Measurements from ENCODE around the gene CXCR4.

CXCR4 gene

GRCh38 chr2:136117909-136118818, at the start of gene CXCR4:
CXCR4 (minus strand) TSS chr2:136118149; CDS start chr2:136118060, 89 bp downstream.
- no peak for DNase-seq

GRCh38 chr2:136164280-136164776, 46.4 kb upstream of the CXCR4 start:
- no peak for DNase-seq

DNA sequence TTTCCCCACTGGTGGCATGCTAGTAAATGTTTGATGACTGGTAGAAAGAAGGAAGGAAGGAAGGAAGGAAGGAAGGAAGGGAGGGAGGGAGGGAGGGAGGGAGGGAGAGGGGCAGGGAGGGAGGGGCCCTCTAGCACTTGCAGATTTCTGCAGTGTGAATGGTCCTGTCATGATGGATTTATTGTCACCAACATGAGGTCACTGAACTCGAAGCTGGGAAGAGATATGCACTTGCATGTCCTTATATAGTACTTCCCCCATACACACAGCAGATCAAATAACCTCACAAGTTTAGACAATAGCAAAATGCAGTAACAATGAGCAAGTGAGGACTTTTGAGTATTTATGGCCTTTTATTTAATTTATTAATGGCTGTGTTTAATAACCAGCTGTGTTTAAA, 44.5 kb upstream of the CXCR4 start:
- DNase-seq, result no peak

DNA sequence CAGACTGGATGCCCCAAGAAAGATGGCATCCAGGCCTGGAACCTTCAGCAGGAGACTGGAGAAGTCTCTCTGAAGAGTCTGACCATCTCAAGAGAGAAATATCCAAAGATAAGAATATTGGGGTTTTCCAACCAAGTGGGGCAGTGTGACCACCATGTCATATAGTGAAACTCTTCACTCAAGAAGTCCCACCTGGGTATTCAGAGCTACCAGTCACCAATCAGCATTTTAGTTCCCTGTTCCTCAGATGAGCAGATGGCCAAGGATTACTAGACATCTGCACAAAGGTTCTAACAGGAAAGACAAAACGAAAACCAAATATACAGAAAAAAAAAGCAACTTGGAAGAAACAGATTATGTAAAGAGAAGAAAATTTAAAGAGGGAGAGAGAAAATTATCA, 38.5 kb upstream of the CXCR4 start:
- no peak for DNase-seq

GRCh38 chr2:136154384-136154783, 36.4 kb upstream of the CXCR4 start:
- no peak for DNase-seq

- DNase-seq, result no peak
These were observed 33.3 kb upstream of the CXCR4 start for GRCh38 chr2:136151021-136151971.

DNA sequence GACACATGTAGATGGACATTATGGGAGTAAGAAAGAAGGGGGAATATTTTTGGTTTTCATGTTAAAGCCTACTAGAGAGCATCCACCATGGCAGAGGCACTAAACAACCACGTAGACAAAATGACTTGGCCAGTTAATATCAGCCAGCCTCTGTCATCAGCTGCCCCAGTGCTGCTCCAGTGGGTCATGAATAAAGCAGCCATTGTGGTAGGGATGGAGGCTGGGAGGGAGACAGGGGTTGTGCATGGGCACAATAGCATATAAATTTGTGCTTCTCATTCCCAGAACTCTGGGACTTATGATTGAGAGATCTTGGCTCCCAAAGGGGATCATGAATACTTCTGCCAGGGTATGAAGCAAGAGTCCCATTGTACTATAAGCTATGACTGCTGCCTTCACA, 31.1 kb upstream of the CXCR4 start:
- no peak for DNase-seq

DNA sequence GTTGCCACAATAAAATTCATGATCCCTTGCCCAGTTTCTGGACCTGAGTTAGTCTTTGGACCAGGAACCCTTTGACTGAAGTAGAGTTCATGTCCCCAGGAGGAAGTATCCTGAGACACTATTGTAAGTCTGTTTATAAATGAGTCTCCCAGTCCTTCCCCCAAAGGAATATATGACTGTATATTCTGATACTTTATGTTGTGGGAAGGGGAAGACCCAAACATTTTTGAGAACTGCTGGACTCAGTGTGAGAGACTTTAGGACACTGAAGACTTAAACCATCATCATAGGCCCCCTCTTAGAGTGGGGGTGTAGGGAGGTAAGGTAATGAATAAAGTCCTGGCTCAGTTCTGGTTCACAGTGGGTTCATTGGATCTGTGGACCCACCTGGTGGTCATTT, 28.6 kb upstream of the CXCR4 start:
- DNase-seq, result no peak

GRCh38 chr2:136143603-136144451, 25.9 kb upstream of the CXCR4 start:
- no peak for DNase-seq

DNA sequence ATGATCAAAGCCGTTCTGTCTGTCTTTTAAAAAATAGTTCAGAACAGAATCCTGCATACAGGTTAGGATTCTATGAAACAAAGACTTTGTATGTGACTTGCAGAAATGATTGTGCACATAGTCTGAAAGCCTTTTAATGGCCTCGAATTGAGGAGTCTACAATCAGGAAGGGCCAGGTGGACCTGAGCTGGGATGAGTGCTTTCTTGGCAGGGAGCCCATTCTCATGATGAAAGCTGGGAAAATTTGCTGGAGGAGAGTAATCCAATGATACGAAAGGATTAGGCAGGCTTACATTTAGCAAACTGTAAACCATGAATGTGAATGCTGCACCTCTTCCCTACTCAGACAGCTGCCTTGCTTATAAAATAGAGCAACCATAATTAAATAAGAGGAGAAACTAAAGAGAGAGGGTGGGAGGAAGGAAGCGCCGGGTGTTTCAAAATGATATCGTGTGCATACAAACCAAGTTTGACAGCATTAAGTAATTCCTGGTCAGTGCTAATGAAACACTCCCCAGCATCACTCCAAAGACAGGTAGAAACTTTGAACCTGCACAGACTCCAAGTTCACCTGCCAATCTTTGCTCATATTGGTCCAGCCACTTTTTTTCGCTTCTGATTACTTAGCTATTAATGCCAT, 23.7 kb upstream of the CXCR4 start:
- DNase-seq, result no peak

DNA sequence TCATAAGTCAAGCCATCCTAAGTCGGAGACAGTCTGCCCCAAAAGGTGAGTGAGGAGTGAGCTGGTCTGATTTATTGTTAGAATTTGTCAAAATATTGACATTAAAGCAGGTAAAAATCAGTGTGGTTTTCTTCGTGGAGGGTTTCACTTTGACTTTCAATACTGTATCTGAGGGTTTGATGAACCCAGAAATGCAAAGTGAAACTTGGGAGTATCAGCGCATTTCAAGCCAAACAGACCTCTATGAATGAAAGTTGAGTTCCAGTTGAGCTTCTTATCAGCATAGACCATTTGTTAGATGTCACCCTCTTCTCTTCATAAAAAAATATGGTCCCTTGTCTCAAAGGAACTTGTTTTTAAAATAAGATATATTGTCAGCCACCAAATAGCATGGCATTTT, 21.7 kb upstream of the CXCR4 start:
- DNase-seq, result no peak

- no peak for DNase-seq
These were observed 20.0 kb upstream of the CXCR4 start for GRCh38 chr2:136137982-136138381.

- no peak for DNase-seq
These were observed 19.0 kb upstream of the CXCR4 start for GRCh38 chr2:136136931-136137330.

DNA sequence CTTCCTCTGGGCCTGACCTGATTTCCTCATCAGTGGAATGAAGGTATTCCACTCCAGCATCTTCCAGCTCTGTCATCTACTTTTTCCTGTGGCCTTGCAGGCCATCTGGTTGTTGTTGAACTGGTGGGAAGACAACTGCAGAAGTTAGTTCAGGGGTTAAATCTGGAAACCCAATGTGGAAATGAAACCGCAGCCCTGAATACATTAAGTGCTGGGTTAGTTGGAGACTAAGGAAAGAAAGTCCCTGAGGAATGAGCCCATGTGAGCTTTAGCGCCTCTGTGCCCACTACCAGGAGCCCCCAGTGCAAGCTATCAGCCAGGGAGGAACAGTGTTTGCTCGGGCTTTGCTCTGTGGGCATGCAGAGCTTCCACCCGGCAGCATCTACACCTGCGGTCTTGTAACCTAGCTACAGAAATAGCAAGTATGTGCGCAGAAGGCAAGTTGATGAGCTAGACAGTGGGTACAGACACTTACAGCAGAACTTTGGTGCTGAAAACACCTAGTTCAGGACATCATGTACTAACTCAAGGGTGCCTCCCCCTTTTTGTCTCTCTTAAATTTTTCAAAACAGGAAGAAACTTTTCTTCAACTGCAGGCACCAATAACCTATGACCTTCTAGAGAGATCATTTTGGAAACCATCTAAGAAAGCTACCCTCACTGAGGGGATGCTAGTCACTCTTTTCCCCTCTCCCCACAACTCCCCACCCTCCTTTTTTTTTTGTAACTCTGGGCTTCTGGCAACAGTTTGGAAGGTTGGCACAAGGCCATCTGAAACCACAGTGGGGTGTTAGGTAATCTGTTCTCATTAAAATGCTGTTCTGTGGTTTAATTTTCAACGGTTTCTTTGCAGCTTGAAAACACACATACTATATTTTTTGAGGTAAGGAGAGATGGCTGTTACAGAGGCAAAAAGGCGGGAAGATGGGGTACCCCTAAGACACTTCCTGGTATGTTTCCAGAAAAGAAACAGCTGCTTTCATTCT, 18.3 kb upstream of the CXCR4 start:
- DNase-seq, result no peak

GRCh38 chr2:136135462-136135861, 17.5 kb upstream of the CXCR4 start:
- DNase-seq, result no peak

DNA sequence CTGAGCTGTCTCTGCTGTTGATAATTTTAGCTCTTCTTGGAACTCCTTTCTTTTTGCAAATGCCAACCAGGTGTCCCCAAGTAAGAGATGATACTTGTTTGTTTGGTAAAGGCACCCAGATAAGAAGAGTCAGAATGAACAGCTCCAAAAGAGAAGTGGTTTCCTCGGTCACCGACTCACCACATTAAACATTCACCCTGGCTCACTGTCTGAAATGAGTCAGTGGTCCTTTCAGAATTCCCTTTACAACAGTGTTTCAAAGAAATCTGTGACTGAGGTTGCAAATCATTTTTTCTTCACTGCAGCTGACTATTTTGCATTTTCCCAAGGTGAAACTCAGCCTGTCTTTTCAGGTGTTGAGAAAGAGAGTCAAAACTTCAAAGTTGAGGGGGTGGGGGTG, 16.2 kb upstream of the CXCR4 start:
- DNase-seq, result no peak

DNA sequence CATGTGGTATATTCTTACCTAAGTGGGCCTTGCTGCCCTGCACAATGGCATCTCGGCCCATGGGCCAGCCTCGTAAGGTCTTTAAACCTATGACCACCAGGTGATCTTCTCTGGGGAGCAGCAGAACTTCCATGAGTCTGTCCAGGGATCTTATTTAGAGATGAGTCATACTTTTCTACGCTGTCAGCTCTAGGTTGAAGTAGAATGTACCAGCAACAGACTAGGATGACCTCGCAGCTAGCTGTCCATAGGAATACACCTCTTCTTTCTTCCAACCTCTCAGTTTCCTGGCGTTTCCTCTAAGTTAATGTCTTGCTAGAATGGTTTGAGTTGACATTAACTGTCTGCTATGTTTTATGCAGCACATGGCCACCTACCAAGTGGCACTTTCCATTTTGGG, 15.6 kb upstream of the CXCR4 start:
- DNase-seq, result no peak

DNA sequence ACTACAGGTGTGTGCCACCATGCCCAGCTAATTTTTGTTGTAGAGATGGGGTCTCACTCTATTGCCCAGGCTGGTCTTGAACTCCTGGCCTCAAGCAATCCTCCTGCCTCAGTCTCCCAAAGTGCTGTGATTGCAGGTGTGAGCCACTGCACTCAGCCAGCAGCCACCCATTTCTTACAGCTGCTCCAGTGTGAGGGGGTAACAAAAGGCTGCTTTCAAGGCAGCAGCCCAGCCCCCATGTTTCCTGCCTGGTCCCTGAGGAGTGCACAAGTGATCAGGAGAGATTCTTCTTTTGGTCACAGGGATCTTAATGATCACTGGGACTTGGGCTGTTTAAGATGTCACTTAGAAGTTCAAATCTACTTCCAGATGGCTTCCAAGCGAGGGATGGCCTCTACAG, 15.2 kb upstream of the CXCR4 start:
- DNase-seq, result no peak

DNA sequence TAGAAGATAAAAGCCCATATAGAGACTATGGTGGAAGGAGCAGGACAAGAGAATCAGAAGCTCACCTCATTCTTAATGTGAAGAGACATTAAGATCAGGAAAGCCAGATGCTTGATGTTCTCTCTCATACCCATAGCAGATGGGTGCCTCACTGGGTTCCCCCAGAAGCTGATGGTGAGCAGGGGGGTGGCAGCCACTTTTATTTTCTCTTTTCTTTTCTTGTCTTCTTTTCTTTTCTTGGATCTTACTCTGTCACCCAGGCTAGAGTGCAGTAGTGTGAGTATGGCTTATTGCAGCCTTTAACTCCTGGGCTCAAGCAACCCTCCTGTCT, 14.8 kb upstream of the CXCR4 start:
- no peak for DNase-seq

GRCh38 chr2:136131961-136132824, 14.2 kb upstream of the CXCR4 start:
- DNase-seq, result no peak

Data from HCEC 1CT (cell line).